B cell (primary cell): ENCODE results near the gene GATA6. TPM values are rescaled to one million over a fixed set of nuclear protein-coding genes. Genes with fewer than 3 reads are reported as not detected.

ENCODE experiments used
- ATAC-seq: fragments of 200-7000 bp; cut with Tn5 transposase; one replicate; pipeline ENCODE4 v1.10.0; 2021; ENCODE audit warnings: low read depth, mild to moderate bottlenecking, moderate number of reproducible peaks, moderate library complexity
- CTCF ChIA-PET: fragments of 350-600 bp; sonication (Branson Sonifier 250); formaldehyde crosslinking; loops from one replicate; lab custom pipeline; 2021; ENCODE audit warnings: antibody characterized with exemption, inconsistent platforms; lab: Charles Lee
- POLR2A ChIA-PET: fragments of 350-600 bp; sonication (Branson Sonifier 250); formaldehyde crosslinking; loops from one replicate; lab custom pipeline; 2021; ENCODE audit warnings: antibody characterized with exemption; lab: Charles Lee
- DNase-seq: peaks from one replicate; pipeline ENCODE4 v3.0.0; 2013
- H2AFZ ChIP-seq: 2 replicates; pipeline ENCODE4 v1.6.1; 2012; ENCODE audit warnings: mild to moderate bottlenecking, low read depth, low read length; ENCODE audit not compliant: insufficient read depth, poor library complexity, severe bottlenecking
- H3K27ac ChIP-seq, 2 donors: 1 replicate in 1 of 2; 2 replicates in 1 of 2; pipeline ENCODE4 v1.5.1; 2012 to 2013; ENCODE audit warnings: low read length in 2 of 2, mild to moderate bottlenecking in 2 of 2, moderate library complexity in 1 of 2
- H3K27me3 ChIP-seq, 4 experiments: fragments of 200-600 bp in 1 of 4; sonication (generic) in 1 of 4; replicated peaks in 1 of 4; 1 replicate in 2 of 4; 2 replicates in 2 of 4; pipeline versions ENCODE4 v1.6.1 to v1.7.0; 2013 to 2016; ENCODE audit warnings: low read length in 3 of 4, mild to moderate bottlenecking in 2 of 4, mixed read lengths in 1 of 4, moderate library complexity in 1 of 4; ENCODE audit not compliant: insufficient read depth in 4 of 4, control insufficient read depth in 3 of 4; ENCODE audit errors: control extremely low read depth in 1 of 4
- H3K36me3 ChIP-seq, 2 experiments: replicated peaks in 1 of 2; 1 replicate in 1 of 2; 2 replicates in 1 of 2; pipeline versions ENCODE4 v1.6.1 to v1.7.1; 2013; ENCODE audit warnings: low read length in 1 of 2; ENCODE audit not compliant: insufficient read depth in 2 of 2, control insufficient read depth in 1 of 2; ENCODE audit errors: control extremely low read depth in 1 of 2, extremely low read depth in 1 of 2
- H3K4me1 ChIP-seq, 2 donors: fragments of 200-600 bp in 1 of 2; sonication (generic) in 1 of 2; 1 replicate in 1 of 2; 2 replicates in 1 of 2; pipeline versions ENCODE4 v1.5.1 to v1.6.1; 2013 to 2017; ENCODE audit warnings: low read length in 2 of 2; ENCODE audit not compliant: control insufficient read depth in 2 of 2, insufficient read depth in 2 of 2
- H3K4me2 ChIP-seq: replicated peaks from 2 replicates; pipeline ENCODE3; 2012; ENCODE audit warnings: mild to moderate bottlenecking, low read depth, low read length; ENCODE audit not compliant: poor library complexity, severe bottlenecking
- H3K4me3 ChIP-seq, 5 experiments: fragments of 200-600 bp in 1 of 5; sonication (generic) in 1 of 5; 1 replicate in 3 of 5; 2 replicates in 2 of 5; pipeline versions ENCODE4 v1.5.1 to v1.7.0; 2011 to 2016; ENCODE audit warnings: low read length in 4 of 5, mild to moderate bottlenecking in 4 of 5, low read depth in 2 of 5, control low read depth in 1 of 5, moderate library complexity in 1 of 5; ENCODE audit not compliant: insufficient read depth in 1 of 5; ENCODE audit errors: control extremely low read depth in 1 of 5, extremely low read depth in 1 of 5
- H3K79me2 ChIP-seq: fragments of 200-600 bp; sonication (generic); one replicate; pipeline ENCODE4 v1.6.0; 2016; ENCODE audit warnings: low read length; ENCODE audit not compliant: control insufficient read depth, insufficient read depth
- H3K9ac ChIP-seq: fragments of 200-600 bp; sonication (generic); 2 replicates; pipeline ENCODE4 v1.6.1; 2017; ENCODE audit warnings: mild to moderate bottlenecking, low read length, moderate library complexity
- H3K9me3 ChIP-seq, 3 donors: one replicate each; pipeline versions ENCODE4 v1.6.1 to v1.7.1; 2013; ENCODE audit warnings: low read length in 2 of 3; ENCODE audit not compliant: control insufficient read depth in 2 of 3, insufficient read depth in 1 of 3; ENCODE audit errors: control extremely low read depth in 1 of 3
- H4K20me1 ChIP-seq: 2 replicates; pipeline ENCODE4 v1.6.0; 2012; ENCODE audit warnings: mild to moderate bottlenecking, low read length; ENCODE audit not compliant: insufficient read depth, control insufficient read depth, poor library complexity, severe bottlenecking
- H3K27ac Mint-ChIP-seq: one replicate; pipeline ENCODE4 v1.8.0; 2021; ENCODE audit warnings: mixed read lengths
- H3K27me3 Mint-ChIP-seq: one replicate; pipeline ENCODE4 v1.8.0; 2021; ENCODE audit warnings: mixed read lengths
- H3K4me1 Mint-ChIP-seq: one replicate; pipeline ENCODE4 v1.8.0; 2021; ENCODE audit warnings: mixed read lengths
- H3K4me3 Mint-ChIP-seq: one replicate; pipeline ENCODE4 v1.8.0; 2021; ENCODE audit warnings: mixed read lengths
- H3K9me3 Mint-ChIP-seq: one replicate; pipeline ENCODE4 v1.8.0; 2022; ENCODE audit warnings: mixed read lengths; ENCODE audit not compliant: insufficient read depth
- CTCF ChIP-seq: fragments of 200-600 bp; IDR thresholded peaks from one replicate; pipeline ENCODE4 v1.8.0; 2022; ENCODE audit warnings: antibody characterized with exemption, mild to moderate bottlenecking
- EZH2 ChIP-seq: IDR thresholded peaks from 2 replicates; pipeline ENCODE4 v1.6.1; 2012; ENCODE audit warnings: borderline replicate concordance, low read depth, mild to moderate bottlenecking, moderate library complexity, low read length; ENCODE audit not compliant: insufficient read depth, poor library complexity, severe bottlenecking
- WGBS: methylation state at CpG from one replicate; pipeline ENCODE4 v1.1.5; 2013; ENCODE audit warnings: missing lambda C conversion rate; ENCODE audit not compliant: insufficient coverage; 5-methylcytosine and 5-hydroxymethylcytosine counted together
- intact Hi-C: fragments of 100-400 bp; cut with micrococcal nuclease; formaldehyde crosslinking; loops from one replicate; pipeline ENCODE4 v1.10.0; 2022
- polyA plus RNA-seq: library from polyadenylated mRNA; depleted of rRNA; stranded (reverse); fragments of >200 nt; gene quantifications from 2 replicates; pipeline ENCODE4 v1.2.3, GENCODE V29; 2012
- total RNA-seq, 2 donors: library from RNA; stranded (reverse); fragments of 120-200 nt in 1 of 2; gene quantifications; 1 replicate in 1 of 2; 2 replicates in 1 of 2; pipeline versions ENCODE4 v1.2.3 to v1.2.4, GENCODE V29; 2013 to 2022

The GATA6 gene
- total and polyA plus RNA-seq, 2 donors (not counting 1 experiment from before 2014, with no cell fraction given) = not detected

GRCh38 chr18:22238681-22239080 lies 69.3 kb downstream of the GATA6 start:
- no peak overlapping the region for H3K27ac Mint-ChIP-seq

GRCh38 chr18:22241921-22242361 lies 72.6 kb downstream of the GATA6 start:
- Histone ChIP-seq H2AFZ (no peak overlapping the region), H4K20me1 (no peaks in the 10 kb centered on the region), H3K36me3 (no peaks in the 10 kb centered on the region), H3K27me3 (no peaks in the 10 kb centered on the region), H3K4me3 (no peak overlapping the region), H3K27ac (no peak overlapping the region), H3K4me1 (no peaks in the 10 kb centered on the region), H3K9me3 (peaks cover 0 to 5% (median 0%) of the 10 kb centered on the region in 3 donors), H3K4me2 (no peak overlapping the region), H3K79me2 (no peaks in the 10 kb centered on the region), H3K9ac (no peak overlapping the region)
- ATAC-seq (no peak), DNase-seq (no peak)
- ChIA-PET POLR2A (no interaction called here), CTCF (no interaction called here)
- intact Hi-C loops = no loop called here
- no peaks in the 10 kb centered on the region for H3K4me1 Mint-ChIP-seq
- TF ChIP-seq EZH2 (no peak), CTCF (no peak)
- H3K9me3 Mint-ChIP-seq = peaks cover 2% of the 10 kb centered on the region
- WGBS = 93% methylated on average over 3 of the region's 6 CpGs
- no peak overlapping the region for H3K4me3 Mint-ChIP-seq
- no peak overlapping the region for H3K27ac Mint-ChIP-seq
- H3K27me3 Mint-ChIP-seq = no peaks in the 10 kb centered on the region

More at GRCh38 chr18:22238681-22239080, 69.3 kb downstream of the GATA6 start:
- no peak overlapping the region for H3K4me3 ChIP-seq
- no peak for ATAC-seq
- no peak overlapping the region for H2AFZ ChIP-seq
- 60% methylated on average over 1 of the region's 6 CpGs for WGBS
- no peak for DNase-seq
- TF ChIP-seq CTCF (no peak), EZH2 (no peak)
- H3K4me3 Mint-ChIP-seq = no peak overlapping the region
- intact Hi-C loops = no loop called here
- H3K27me3 Mint-ChIP-seq = no peaks in the 10 kb centered on the region
- H3K27me3 ChIP-seq = no peaks in the 10 kb centered on the region
- ChIA-PET POLR2A (no interaction called here), CTCF (no interaction called here)
- no peaks in the 10 kb centered on the region for H3K9me3 ChIP-seq
- no peaks in the 10 kb centered on the region for H4K20me1 ChIP-seq
- H3K27ac ChIP-seq = no peak overlapping the region
- H3K9ac ChIP-seq = no peak overlapping the region
- H3K4me1 Mint-ChIP-seq = no peaks in the 10 kb centered on the region
- no peaks in the 10 kb centered on the region for H3K36me3 ChIP-seq
- no peak overlapping the region for H3K4me2 ChIP-seq
- no peaks in the 10 kb centered on the region for H3K4me1 ChIP-seq
- no peaks in the 10 kb centered on the region for H3K9me3 Mint-ChIP-seq
- H3K79me2 ChIP-seq = no peaks in the 10 kb centered on the region
